HEK293 (cell line): ENCODE measurements around the gene NTN3.
"Not testable (repeated sequence)": the region's sequence is repeated elsewhere in the genome, so short reads cannot be mapped to it uniquely, and the experiment has no call there.

Experiments
- CTCF ChIP-seq: fragments of 450-650 bp; formaldehyde crosslinking; IDR thresholded peaks from 2 replicates; pipeline ENCODE4 v1.5.1; 2016; ENCODE audit warnings: missing biosample characterization, missing genetic modification characterization
- KLF16 ChIP-seq: fragments of 450-650 bp; formaldehyde crosslinking; IDR thresholded peaks from 2 replicates; pipeline ENCODE4 v1.5.1; 2017; ENCODE audit warnings: missing biosample characterization, missing genetic modification characterization
- REPIN1 ChIP-seq: fragments of 450-650 bp; formaldehyde crosslinking; IDR thresholded peaks from 2 replicates; pipeline ENCODE4 v1.5.1; 2017; ENCODE audit warnings: missing biosample characterization, missing genetic modification characterization, low read depth
- ZNF174 ChIP-seq: fragments of 450-650 bp; formaldehyde crosslinking; IDR thresholded peaks from 2 replicates; pipeline ENCODE4 v1.5.0; 2017; ENCODE audit warnings: missing biosample characterization, mild to moderate bottlenecking, missing genetic modification characterization
- ZNF2 ChIP-seq: fragments of 450-650 bp; formaldehyde crosslinking; IDR thresholded peaks from 2 replicates; pipeline ENCODE4 v1.5.1; 2016; ENCODE audit warnings: missing biosample characterization, missing genetic modification characterization
- ZNF274 ChIP-seq, 2 experiments: fragments of 200-500 bp in 1 of 2; fragments of 450-650 bp in 1 of 2; sonication (Bioruptor generic) in 1 of 2; formaldehyde crosslinking in 1 of 2; IDR thresholded peaks; 2 replicates each; pipeline versions ENCODE4 v1.5.1 to v1.6.1; 2014 to 2016; ENCODE audit warnings: borderline replicate concordance in 1 of 2, inconsistent platforms in 1 of 2, low read length in 1 of 2, missing biosample characterization in 1 of 2, missing genetic modification characterization in 1 of 2
- ZNF350 ChIP-seq: fragments of 450-650 bp; formaldehyde crosslinking; IDR thresholded peaks from 2 replicates; pipeline ENCODE4 v1.5.0; 2017; ENCODE audit warnings: missing biosample characterization, mild to moderate bottlenecking, missing genetic modification characterization
- ZNF501 ChIP-seq: fragments of 450-650 bp; formaldehyde crosslinking; IDR thresholded peaks from 2 replicates; pipeline ENCODE4 v1.5.1; 2016; ENCODE audit warnings: missing biosample characterization, missing genetic modification characterization
- ZNF549 ChIP-seq: fragments of 450-650 bp; IDR thresholded peaks from 2 replicates; pipeline ENCODE4 v1.5.1; 2018; ENCODE audit warnings: missing biosample characterization, missing genetic modification characterization, mild to moderate bottlenecking, inconsistent platforms, moderate library complexity
- ZNF580 ChIP-seq: fragments of 450-650 bp; formaldehyde crosslinking; IDR thresholded peaks from 2 replicates; pipeline ENCODE4 v1.5.1; 2016; ENCODE audit warnings: missing biosample characterization, missing genetic modification characterization
- ZNF843 ChIP-seq: fragments of 450-650 bp; formaldehyde crosslinking; IDR thresholded peaks from 2 replicates; pipeline ENCODE4 v1.5.1; 2016; ENCODE audit warnings: missing biosample characterization, missing genetic modification characterization
- TF ChIP-seq, protein P1 (sequence below): fragments of 450-650 bp; formaldehyde crosslinking; IDR thresholded peaks from 2 replicates; pipeline ENCODE4 v1.5.1; 2017; ENCODE audit warnings: missing biosample characterization, missing genetic modification characterization

GRCh38 chr16:2435236-2435635, 35.9 kb upstream of the NTN3 start:
- not testable (repeated sequence) for TF ChIP-seq CTCF (tag by site-specific recombination); ZNF580 (tag by site-specific recombination); ZNF501; ZNF2; ZNF843 (tag by site-specific recombination); REPIN1 (tag by site-specific recombination); ZNF274 (IDR thresholded peaks at IDR 0.05; ENCODE audit: low read length); ZNF274 (tag by site-specific recombination; IDR thresholded peaks at IDR 0.05; ENCODE audit: borderline replicate concordance); KLF16 (tag by site-specific recombination); ZNF549; ZNF174 (tag by site-specific recombination); ZNF350 (tag by site-specific recombination)
- TF ChIP-seq, protein P1, sequence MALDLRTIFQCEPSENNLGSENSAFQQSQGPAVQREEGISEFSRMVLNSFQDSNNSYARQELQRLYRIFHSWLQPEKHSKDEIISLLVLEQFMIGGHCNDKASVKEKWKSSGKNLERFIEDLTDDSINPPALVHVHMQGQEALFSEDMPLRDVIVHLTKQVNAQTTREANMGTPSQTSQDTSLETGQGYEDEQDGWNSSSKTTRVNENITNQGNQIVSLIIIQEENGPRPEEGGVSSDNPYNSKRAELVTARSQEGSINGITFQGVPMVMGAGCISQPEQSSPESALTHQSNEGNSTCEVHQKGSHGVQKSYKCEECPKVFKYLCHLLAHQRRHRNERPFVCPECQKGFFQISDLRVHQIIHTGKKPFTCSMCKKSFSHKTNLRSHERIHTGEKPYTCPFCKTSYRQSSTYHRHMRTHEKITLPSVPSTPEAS (tag by site-specific recombination), result not testable (repeated sequence)
